A549 treated with RU486 at 1 μM for 4 hours (cell line): Measurements from ENCODE around the gene BMP3. TPM values are rescaled to one million over a fixed set of nuclear protein-coding genes. Genes with fewer than 3 reads are reported as not detected.

ENCODE experiments used
- total RNA-seq: library from RNA; stranded (reverse); fragments of 200-300 nt; extraction: Qiagen RNA extraction; gene quantifications from 5 replicates; pipeline ENCODE4 v1.2.3, GENCODE V29; 2022; ENCODE audit warnings: low read depth

Gene BMP3, protein sequence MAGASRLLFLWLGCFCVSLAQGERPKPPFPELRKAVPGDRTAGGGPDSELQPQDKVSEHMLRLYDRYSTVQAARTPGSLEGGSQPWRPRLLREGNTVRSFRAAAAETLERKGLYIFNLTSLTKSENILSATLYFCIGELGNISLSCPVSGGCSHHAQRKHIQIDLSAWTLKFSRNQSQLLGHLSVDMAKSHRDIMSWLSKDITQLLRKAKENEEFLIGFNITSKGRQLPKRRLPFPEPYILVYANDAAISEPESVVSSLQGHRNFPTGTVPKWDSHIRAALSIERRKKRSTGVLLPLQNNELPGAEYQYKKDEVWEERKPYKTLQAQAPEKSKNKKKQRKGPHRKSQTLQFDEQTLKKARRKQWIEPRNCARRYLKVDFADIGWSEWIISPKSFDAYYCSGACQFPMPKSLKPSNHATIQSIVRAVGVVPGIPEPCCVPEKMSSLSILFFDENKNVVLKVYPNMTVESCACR
- total RNA-seq, result not detected in 5 replicates

DNA sequence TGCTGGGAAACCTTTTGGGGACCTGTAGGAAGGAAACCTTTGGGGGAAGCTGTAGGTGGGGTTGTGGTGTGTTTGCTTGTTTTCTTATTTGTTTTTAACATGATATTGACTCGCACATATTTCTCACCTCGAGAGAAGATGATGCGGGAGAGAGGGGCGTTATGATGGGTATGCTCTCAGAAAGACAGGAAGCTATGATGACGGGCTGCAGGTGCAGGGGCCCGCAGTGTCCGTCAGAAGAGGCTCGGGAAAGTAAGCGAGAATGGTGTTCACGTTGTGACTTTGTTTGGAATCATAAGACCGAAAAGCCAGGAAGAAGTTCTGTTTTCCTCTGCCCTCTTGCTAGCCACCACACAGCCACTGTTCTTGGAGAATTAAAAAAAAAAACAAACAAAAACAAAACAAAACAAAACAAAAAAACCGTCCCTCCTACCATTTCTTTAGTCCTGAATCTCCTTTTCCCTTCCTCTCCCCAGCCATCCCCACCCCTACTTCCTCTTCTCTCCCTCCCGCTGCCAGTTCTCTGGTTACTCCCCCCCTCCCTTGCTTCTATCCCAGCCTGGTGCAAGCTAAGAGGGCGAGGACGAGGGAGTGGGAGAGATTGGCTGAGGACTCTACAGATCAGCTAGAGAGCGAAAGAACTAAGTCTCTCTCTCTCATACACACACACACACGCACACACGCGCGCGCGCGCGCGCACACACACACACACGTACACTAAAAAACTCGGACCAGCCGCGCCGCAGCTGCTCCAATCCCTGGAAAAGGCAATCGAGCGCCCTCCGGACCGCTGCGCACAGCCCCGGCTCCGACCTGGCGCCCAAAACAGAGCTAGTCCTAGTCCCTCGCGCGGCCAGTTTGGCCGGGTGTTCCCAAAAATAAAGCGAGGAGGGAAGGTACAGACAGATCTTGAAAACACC, at the start of gene BMP3:
TSS of gene BMP3 (plus strand) at position 648 of the 920 bp plus-strand sequence. CDS start 577 bp downstream, outside the sequence.

Other genes starting within 250 kb of the BMP3 start
- 0.31 to 1.2 TPM (median 0.91 TPM) in 5 replicates for gene PRKG2, start 184.5 kb downstream of the BMP3 start, total RNA-seq